Fibroblast of lung (primary cell): ENCODE data around the gene DLGAP1. TPM values are rescaled to one million over a fixed set of nuclear protein-coding genes. Genes with fewer than 3 reads are reported as not detected.
A peak's percentile ranks its signal among the peaks of the same experiment; 100 is the strongest.

Source experiments
- DNase-seq, 2 donors: peaks; one replicate each; pipeline versions ENCODE4 v3.0.0 to v3.0.0-alpha.2; 2010; ENCODE audit warnings: low read depth in 2 of 2
- H2AFZ ChIP-seq: 2 replicates; pipeline ENCODE4 v1.5.1; 2012; ENCODE audit warnings: low read length, control low read depth, inconsistent platforms
- H3K27ac ChIP-seq: 2 replicates; pipeline ENCODE4 v1.5.1; 2011; ENCODE audit warnings: low read length, control low read depth; ENCODE audit not compliant: insufficient read depth
- H3K27me3 ChIP-seq: 2 replicates; pipeline ENCODE4 v1.5.1; 2011; ENCODE audit warnings: mild to moderate bottlenecking, low read length; ENCODE audit not compliant: control insufficient read depth, insufficient read depth
- H3K36me3 ChIP-seq: 2 replicates; pipeline ENCODE4 v1.5.1; 2011; ENCODE audit warnings: low read length; ENCODE audit not compliant: control insufficient read depth, insufficient read depth
- H3K4me1 ChIP-seq: 2 replicates; pipeline ENCODE4 v1.5.1; 2011; ENCODE audit warnings: low read length; ENCODE audit not compliant: control insufficient read depth, insufficient read depth; ENCODE audit errors: extremely low read depth
- H3K4me2 ChIP-seq: 2 replicates; pipeline ENCODE4 v1.5.1; 2011; ENCODE audit warnings: low read length, control low read depth; ENCODE audit not compliant: insufficient read depth; ENCODE audit errors: extremely low read depth
- H3K4me3 ChIP-seq, 4 experiments: fragments of 200-600 bp in 1 of 4; sonication (generic) in 1 of 4; replicated peaks in 1 of 4; 2 replicates each; pipeline ENCODE4 v1.5.1; 2011 to 2016; ENCODE audit warnings: low read length in 4 of 4, low read depth in 3 of 4, mild to moderate bottlenecking in 3 of 4, control low read depth in 2 of 4, inconsistent platforms in 1 of 4, mixed read lengths in 1 of 4; ENCODE audit not compliant: insufficient read depth in 1 of 4; ENCODE audit errors: control extremely low read depth in 1 of 4
- H3K79me2 ChIP-seq: 2 replicates; pipeline ENCODE4 v1.5.1; 2012; ENCODE audit warnings: mild to moderate bottlenecking, low read length, inconsistent platforms; ENCODE audit not compliant: control insufficient read depth, insufficient read depth
- H3K9ac ChIP-seq: 2 replicates; pipeline ENCODE4 v1.5.1; 2011; ENCODE audit warnings: mild to moderate bottlenecking, low read length, control low read depth; ENCODE audit not compliant: insufficient read depth
- H3K9me3 ChIP-seq: 2 replicates; pipeline ENCODE4 v1.5.1; 2012; ENCODE audit warnings: low read depth, low read length; ENCODE audit not compliant: control insufficient read depth, insufficient read depth
- H4K20me1 ChIP-seq: 2 replicates; pipeline ENCODE4 v1.5.1; 2011; ENCODE audit warnings: low read length; ENCODE audit not compliant: control insufficient read depth, insufficient read depth; ENCODE audit errors: extremely low read depth
- EZH2 ChIP-seq: IDR thresholded peaks from 2 replicates; pipeline ENCODE4 v1.5.1; 2012; ENCODE audit warnings: low read length, control low read depth, mild to moderate bottlenecking; ENCODE audit errors: missing control alignments
- polyA plus RNA-seq, 2 donors: library from polyadenylated mRNA; depleted of rRNA in 1 of 2; stranded (reverse) in 1 of 2; unstranded in 1 of 2; fragments of >200 nt; gene quantifications; 2 replicates each; pipeline ENCODE4 v1.2.1, GENCODE V29; 2011 to 2012; ENCODE audit warnings: missing spikeins in 1 of 2
- total RNA-seq: library from RNA; depleted of rRNA; stranded (reverse); fragments of >200 nt; gene quantifications from 2 replicates; pipeline ENCODE4 v1.2.1, GENCODE V29; 2014
- TF ChIP-seq, protein P1 (sequence below), 2 donors: IDR thresholded peaks in 1 of 2; conservative IDR thresholded peaks in 1 of 2; 1 replicate in 1 of 2; 2 replicates in 1 of 2; pipeline ENCODE4 v1.5.1; 2011 to 2012; ENCODE audit warnings: low read length in 2 of 2, control low read depth in 1 of 2, inconsistent platforms in 1 of 2, low read depth in 1 of 2, mild to moderate bottlenecking in 1 of 2

DLGAP1 gene
- total and polyA plus RNA-seq, 2 donors (not counting 1 experiment from before 2014, with no cell fraction given), result 0.16 to 0.17 TPM

DNA sequence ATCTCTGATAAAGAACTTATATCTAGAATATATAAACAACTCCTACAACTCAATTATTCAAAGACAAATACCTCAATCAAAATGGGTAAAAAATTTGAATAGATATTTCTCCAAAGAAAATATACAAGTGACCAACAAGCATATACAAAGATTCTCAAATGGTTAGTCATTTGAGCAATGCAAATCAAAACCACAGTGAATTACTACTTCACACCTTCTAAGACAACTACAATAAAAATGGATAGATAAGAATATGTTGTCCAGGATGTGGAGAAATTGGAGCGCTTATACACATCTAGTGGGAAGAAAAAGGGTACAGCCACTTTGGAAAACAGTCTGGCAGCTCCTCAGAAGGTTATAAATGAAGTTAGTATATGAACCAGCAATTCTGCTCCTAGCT lies 672.2 kb downstream of the DLGAP1 start:
- TF ChIP-seq, protein P1, sequence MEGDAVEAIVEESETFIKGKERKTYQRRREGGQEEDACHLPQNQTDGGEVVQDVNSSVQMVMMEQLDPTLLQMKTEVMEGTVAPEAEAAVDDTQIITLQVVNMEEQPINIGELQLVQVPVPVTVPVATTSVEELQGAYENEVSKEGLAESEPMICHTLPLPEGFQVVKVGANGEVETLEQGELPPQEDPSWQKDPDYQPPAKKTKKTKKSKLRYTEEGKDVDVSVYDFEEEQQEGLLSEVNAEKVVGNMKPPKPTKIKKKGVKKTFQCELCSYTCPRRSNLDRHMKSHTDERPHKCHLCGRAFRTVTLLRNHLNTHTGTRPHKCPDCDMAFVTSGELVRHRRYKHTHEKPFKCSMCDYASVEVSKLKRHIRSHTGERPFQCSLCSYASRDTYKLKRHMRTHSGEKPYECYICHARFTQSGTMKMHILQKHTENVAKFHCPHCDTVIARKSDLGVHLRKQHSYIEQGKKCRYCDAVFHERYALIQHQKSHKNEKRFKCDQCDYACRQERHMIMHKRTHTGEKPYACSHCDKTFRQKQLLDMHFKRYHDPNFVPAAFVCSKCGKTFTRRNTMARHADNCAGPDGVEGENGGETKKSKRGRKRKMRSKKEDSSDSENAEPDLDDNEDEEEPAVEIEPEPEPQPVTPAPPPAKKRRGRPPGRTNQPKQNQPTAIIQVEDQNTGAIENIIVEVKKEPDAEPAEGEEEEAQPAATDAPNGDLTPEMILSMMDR (conservative IDR thresholded peaks at IDR 0.05 in 1 of 2, IDR thresholded peaks at IDR 0.05 in 1 of 2; ENCODE audit: low read depth in 1 of 2, low read length in 2 of 2), result no peak
- TF ChIP-seq EZH2, result no peak
- H3K27me3 ChIP-seq, result no peaks in the 10 kb centered on the region
- H3K79me2 ChIP-seq, result no peaks in the 10 kb centered on the region
- peak; percentile 51 to 67 for DNase-seq
- H3K27ac ChIP-seq, result no peak overlapping the region
- no peak overlapping the region for H3K9ac ChIP-seq
- no peaks in the 10 kb centered on the region for H3K4me1 ChIP-seq
- no peak overlapping the region for H2AFZ ChIP-seq
- no peaks in the 10 kb centered on the region for H3K9me3 ChIP-seq
- H3K4me2 ChIP-seq, result no peak overlapping the region
- H3K4me3 ChIP-seq, result no peak overlapping the region
- no peaks in the 10 kb centered on the region for H3K36me3 ChIP-seq
- H4K20me1 ChIP-seq, result no peaks in the 10 kb centered on the region

DNA sequence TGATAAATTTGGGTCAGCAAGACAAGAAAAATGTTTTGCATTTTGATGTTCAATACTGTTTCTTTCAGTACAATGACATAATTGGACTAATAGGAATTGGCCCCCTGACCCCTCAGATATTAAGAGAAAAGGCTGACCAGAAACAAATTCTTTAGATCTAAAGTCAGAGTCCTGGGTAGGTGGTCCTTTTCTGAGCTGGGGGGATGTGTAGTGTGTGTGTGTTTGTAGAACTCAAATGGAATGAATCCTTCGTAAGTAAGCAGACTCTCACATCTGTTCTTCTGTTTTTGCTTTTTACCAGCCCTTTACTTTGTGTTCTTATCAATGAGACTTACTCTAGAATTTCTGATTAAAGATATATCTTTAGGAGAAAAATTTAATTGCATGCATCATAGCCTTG lies 677.4 kb downstream of the DLGAP1 start:
- Histone ChIP-seq H3K4me2 (no peak overlapping the region), H3K27me3 (no peaks in the 10 kb centered on the region), H2AFZ (no peak overlapping the region), H3K36me3 (no peaks in the 10 kb centered on the region), H3K27ac (no peak overlapping the region), H3K9ac (no peak overlapping the region), H4K20me1 (no peaks in the 10 kb centered on the region), H3K9me3 (no peaks in the 10 kb centered on the region), H3K4me1 (no peaks in the 10 kb centered on the region), H3K79me2 (no peaks in the 10 kb centered on the region), H3K4me3 (no peak overlapping the region)
- TF ChIP-seq EZH2, result no peak
- TF ChIP-seq, protein P1 (conservative IDR thresholded peaks at IDR 0.05 in 1 of 2, IDR thresholded peaks at IDR 0.05 in 1 of 2; ENCODE audit: low read depth in 1 of 2, low read length in 2 of 2), result no peak
- DNase-seq, result no peak

DNA sequence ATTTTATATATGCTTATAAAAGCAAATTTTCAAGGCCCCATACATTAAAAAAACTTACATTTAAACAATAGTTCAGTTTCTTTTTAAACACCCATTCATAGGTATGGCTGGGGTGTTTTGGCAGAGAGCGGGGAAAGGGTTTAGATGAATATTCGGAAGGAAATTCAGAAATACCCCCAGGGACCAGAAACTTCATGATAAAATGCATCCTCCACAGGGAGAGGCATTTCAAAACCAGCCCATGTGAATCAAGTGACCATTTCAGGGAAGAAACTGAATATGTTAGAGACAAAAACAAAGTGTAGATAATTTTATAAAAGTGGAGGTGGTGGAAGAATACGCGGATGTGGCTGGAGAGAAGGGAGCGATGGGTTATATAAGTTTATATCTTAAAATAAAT lies 678.0 kb downstream of the DLGAP1 start:
- no peak overlapping the region for H2AFZ ChIP-seq
- no peaks in the 10 kb centered on the region for H3K4me1 ChIP-seq
- H3K79me2 ChIP-seq, result no peaks in the 10 kb centered on the region
- H3K4me2 ChIP-seq, result no peak overlapping the region
- no peaks in the 10 kb centered on the region for H3K36me3 ChIP-seq
- H3K9me3 ChIP-seq, result no peaks in the 10 kb centered on the region
- H3K4me3 ChIP-seq, result no peak overlapping the region
- TF ChIP-seq EZH2, result no peak
- TF ChIP-seq, protein P1 (conservative IDR thresholded peaks at IDR 0.05 in 1 of 2, IDR thresholded peaks at IDR 0.05 in 1 of 2; ENCODE audit: low read depth in 1 of 2, low read length in 2 of 2), result no peak
- H3K27me3 ChIP-seq, result no peaks in the 10 kb centered on the region
- DNase-seq, result no peak
- H3K27ac ChIP-seq, result no peak overlapping the region
- no peak overlapping the region for H3K9ac ChIP-seq
- H4K20me1 ChIP-seq, result no peaks in the 10 kb centered on the region
